CD4-positive, alpha-beta T cell (primary cell): ENCODE measurements around the gene RABGEF1. TPM values are rescaled to one million over a fixed set of nuclear protein-coding genes. Genes with fewer than 3 reads are reported as not detected.
A peak's percentile ranks its signal among the peaks of the same experiment; 100 is the strongest.
"Not testable (repeated sequence)": the region's sequence is repeated elsewhere in the genome, so short reads cannot be mapped to it uniquely, and the experiment has no call there.

Experiments used
- ATAC-seq: fragments of 200-7000 bp; cut with Tn5 transposase; one replicate; pipeline ENCODE4 v1.10.0; 2022; ENCODE audit warnings: mild to moderate bottlenecking; ENCODE audit not compliant: poor library complexity
- CTCF ChIA-PET: fragments of 350-600 bp; sonication (Branson Sonifier 250); formaldehyde crosslinking; loops from one replicate; lab custom pipeline; 2021; ENCODE audit warnings: antibody characterized with exemption, inconsistent platforms; lab: Charles Lee
- POLR2A ChIA-PET: fragments of 350-600 bp; sonication (Branson Sonifier 250); formaldehyde crosslinking; loops from one replicate; lab custom pipeline; 2021; ENCODE audit warnings: antibody characterized with exemption, inconsistent platforms; lab: Charles Lee
- DNase-seq, 14 experiments: peaks; one replicate each; pipeline ENCODE4 v3.0.0-alpha.2; 2013 to 2020; ENCODE audit warnings: mixed read lengths in 2 of 14
- H3K27ac ChIP-seq, 2 donors: one replicate each; pipeline versions ENCODE4 v1.5.1 to v1.7.0; 2013; ENCODE audit warnings: low read length in 2 of 2, low read depth in 1 of 2, mild to moderate bottlenecking in 1 of 2
- H3K27me3 ChIP-seq, 2 experiments: 1 replicate in 1 of 2; 2 replicates in 1 of 2; pipeline versions ENCODE4 v1.6.1 to v1.7.0; 2013; ENCODE audit warnings: low read length in 2 of 2, control low read depth in 1 of 2, mild to moderate bottlenecking in 1 of 2, moderate library complexity in 1 of 2; ENCODE audit not compliant: insufficient read depth in 2 of 2, control insufficient read depth in 1 of 2
- H3K36me3 ChIP-seq: one replicate; pipeline ENCODE4 v1.6.1; 2013; ENCODE audit warnings: low read length, control low read depth; ENCODE audit not compliant: insufficient read depth
- H3K4me1 ChIP-seq: one replicate; pipeline ENCODE4 v1.6.1; 2013; ENCODE audit warnings: low read length, control low read depth; ENCODE audit not compliant: insufficient read depth
- H3K4me3 ChIP-seq: one replicate; pipeline ENCODE4 v1.5.1; 2013; ENCODE audit warnings: mild to moderate bottlenecking, low read length, moderate library complexity
- H3K9me3 ChIP-seq, 2 experiments: 1 replicate in 1 of 2; 2 replicates in 1 of 2; pipeline versions ENCODE4 v1.6.1 to v1.7.0; 2013; ENCODE audit warnings: low read length in 2 of 2, mild to moderate bottlenecking in 2 of 2, control low read depth in 1 of 2, moderate library complexity in 1 of 2; ENCODE audit not compliant: control insufficient read depth in 1 of 2, insufficient read depth in 1 of 2
- H3K27ac Mint-ChIP-seq: one replicate; pipeline ENCODE4 v1.8.0; 2020; ENCODE audit warnings: mixed read lengths
- H3K27me3 Mint-ChIP-seq: one replicate; pipeline ENCODE4 v1.8.0; 2021; ENCODE audit warnings: mixed read lengths
- H3K36me3 Mint-ChIP-seq: one replicate; pipeline ENCODE4 v1.8.0; 2021; ENCODE audit warnings: low read depth, mixed read lengths
- H3K4me1 Mint-ChIP-seq: one replicate; pipeline ENCODE4 v1.8.0; 2021; ENCODE audit warnings: low read depth, mixed read lengths
- H3K4me3 Mint-ChIP-seq: one replicate; pipeline ENCODE4 v1.8.0; 2020; ENCODE audit warnings: mild to moderate bottlenecking, mixed read lengths
- H3K9me3 Mint-ChIP-seq: one replicate; pipeline ENCODE4 v1.8.0; 2020; ENCODE audit warnings: mixed read lengths
- intact Hi-C, 2 experiments: fragments of 100-400 bp; cut with DNase I in 1 of 2; cut with micrococcal nuclease in 1 of 2; formaldehyde crosslinking; loops; one replicate each; pipeline versions ENCODE4 v1.15.1 to v1.9.0; 2023 to 2025; cut with DNase I, micrococcal nuclease
- total RNA-seq, 174 experiments: library from RNA in 2 of 174; stranded (reverse) in 2 of 174; gene quantifications; one replicate each; pipeline ENCODE4 v1.2.3 and lab custom pipeline; 2021 to 2026
- TF ChIP-seq, protein P1 (sequence below): fragments of 200-600 bp; IDR thresholded peaks from one replicate; pipeline ENCODE4 v1.8.0; 2022; ENCODE audit warnings: antibody characterized with exemption, mild to moderate bottlenecking

RABGEF1 gene
- total RNA-seq, 2 experiments from 2014 or later = 18.9 to 20.1 TPM

DNA sequence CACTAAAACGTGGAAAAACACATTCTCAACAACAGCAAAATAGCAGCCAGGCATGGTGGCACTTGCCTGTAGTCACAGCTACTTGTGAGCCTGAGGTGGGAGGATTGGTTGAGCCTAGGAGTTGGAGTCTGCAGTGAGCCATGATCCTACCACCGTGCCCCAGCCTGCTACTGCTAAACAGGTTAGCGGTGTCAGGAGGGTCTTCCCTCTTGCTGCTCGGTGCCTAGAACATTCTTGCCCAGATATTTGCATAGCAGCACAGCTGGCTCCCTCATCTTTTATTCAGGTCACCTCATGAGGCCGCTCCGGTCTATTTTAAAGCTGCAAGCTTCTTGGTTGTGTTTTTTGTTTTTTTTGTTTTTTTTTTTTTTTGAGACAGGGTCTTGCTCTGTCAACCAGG lies 2.9 kb upstream of the RABGEF1 start:
- peak overlapping the region; percentile 31 for H3K4me3 Mint-ChIP-seq
- Histone ChIP-seq H3K27ac (no peak overlapping the region), H3K4me3 (no peak overlapping the region), H3K9me3 (peaks cover 0 to 6% of the 10 kb centered on the region in 2 experiments), H3K27me3 (no peaks in the 10 kb centered on the region), H3K36me3 (peaks cover 9% of the 10 kb centered on the region), H3K4me1 (peaks cover 31% of the 10 kb centered on the region)
- ChIA-PET POLR2A (no interaction called here), CTCF (no interaction called here)
- no peaks in the 10 kb centered on the region for H3K27me3 Mint-ChIP-seq
- ATAC-seq (no peak), DNase-seq (no peak)
- peaks cover 6% of the 10 kb centered on the region for H3K9me3 Mint-ChIP-seq
- intact Hi-C loops = loop anchor here in 1 of 2 experiments (2.0 to 5.0 kb wide), 2 partner anchors 83 to 145 kb away; no protein-coding TSS in a partner anchor
- peaks cover 29% of the 10 kb centered on the region for H3K36me3 Mint-ChIP-seq
- peak overlapping the region; percentile 44 for H3K27ac Mint-ChIP-seq
- TF ChIP-seq, protein P1, sequence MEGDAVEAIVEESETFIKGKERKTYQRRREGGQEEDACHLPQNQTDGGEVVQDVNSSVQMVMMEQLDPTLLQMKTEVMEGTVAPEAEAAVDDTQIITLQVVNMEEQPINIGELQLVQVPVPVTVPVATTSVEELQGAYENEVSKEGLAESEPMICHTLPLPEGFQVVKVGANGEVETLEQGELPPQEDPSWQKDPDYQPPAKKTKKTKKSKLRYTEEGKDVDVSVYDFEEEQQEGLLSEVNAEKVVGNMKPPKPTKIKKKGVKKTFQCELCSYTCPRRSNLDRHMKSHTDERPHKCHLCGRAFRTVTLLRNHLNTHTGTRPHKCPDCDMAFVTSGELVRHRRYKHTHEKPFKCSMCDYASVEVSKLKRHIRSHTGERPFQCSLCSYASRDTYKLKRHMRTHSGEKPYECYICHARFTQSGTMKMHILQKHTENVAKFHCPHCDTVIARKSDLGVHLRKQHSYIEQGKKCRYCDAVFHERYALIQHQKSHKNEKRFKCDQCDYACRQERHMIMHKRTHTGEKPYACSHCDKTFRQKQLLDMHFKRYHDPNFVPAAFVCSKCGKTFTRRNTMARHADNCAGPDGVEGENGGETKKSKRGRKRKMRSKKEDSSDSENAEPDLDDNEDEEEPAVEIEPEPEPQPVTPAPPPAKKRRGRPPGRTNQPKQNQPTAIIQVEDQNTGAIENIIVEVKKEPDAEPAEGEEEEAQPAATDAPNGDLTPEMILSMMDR = no peak
- H3K4me1 Mint-ChIP-seq = peaks cover 48% of the 10 kb centered on the region

DNA sequence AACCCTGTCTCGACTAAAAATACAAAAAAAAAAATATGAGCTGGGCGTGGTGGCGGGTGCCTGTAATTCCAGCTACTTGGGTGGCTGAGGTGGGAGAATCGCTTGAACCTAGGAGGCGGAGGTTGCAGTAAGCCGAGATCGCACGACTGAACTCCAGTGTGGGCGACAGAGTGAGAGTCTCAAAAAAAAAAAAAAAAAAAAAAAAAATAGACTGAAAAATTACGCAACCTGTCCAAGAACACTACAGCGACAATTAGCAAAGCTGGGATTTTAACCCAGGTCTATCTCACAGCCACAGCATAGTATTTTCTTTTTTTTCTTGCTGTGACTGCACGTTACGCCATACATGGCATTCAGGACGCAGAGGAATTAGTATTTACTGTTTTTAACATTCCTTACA lies 1.1 kb upstream of the RABGEF1 start:
- intact Hi-C loops = loop anchor here in 1 of 2 experiments (2.0 to 5.0 kb wide), 2 partner anchors 85 to 147 kb away; no protein-coding TSS in a partner anchor
- H3K4me1 Mint-ChIP-seq = peaks cover 48% of the 10 kb centered on the region
- H3K4me3 ChIP-seq = peak overlapping the region; percentile 90

DNA sequence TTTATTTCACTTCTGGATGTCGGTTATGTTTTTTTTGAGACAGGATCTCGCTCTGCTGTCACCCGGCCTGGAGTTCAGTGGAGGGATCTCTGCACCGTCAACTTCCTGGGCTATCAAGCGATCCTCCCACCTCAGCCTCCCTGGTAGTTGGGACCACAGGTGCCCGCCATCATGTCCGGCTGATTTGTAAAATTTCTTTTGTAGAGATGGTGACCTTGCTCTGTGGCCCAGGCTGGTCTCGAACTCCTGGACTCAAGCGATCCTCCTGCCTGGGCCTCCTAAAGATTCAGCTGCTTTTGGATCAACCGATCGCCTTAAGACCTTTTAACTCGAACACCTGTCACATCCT lies 606 bp upstream of the RABGEF1 start:
- no peak for ATAC-seq
- CTCF ChIA-PET = interaction anchor here (1.0 to 1.6 kb wide), 3 partner anchors 85 to 246 kb away, joined by 3 to 6 read pairs (median 3); no protein-coding TSS in a partner anchor
- H3K9me3 Mint-ChIP-seq = peaks cover 6% of the 10 kb centered on the region

More for the DNA sequence above, 1.1 kb upstream of the RABGEF1 start:
- Histone ChIP-seq H3K9me3 (peaks cover 0 to 6% of the 10 kb centered on the region in 2 experiments), H3K4me1 (peaks cover 36% of the 10 kb centered on the region), H3K27me3 (no peaks in the 10 kb centered on the region), H3K36me3 (peaks cover 9% of the 10 kb centered on the region), H3K27ac (peak overlapping the region in 1 of 2 donors; percentile 97)
- no peak for ATAC-seq
- TF ChIP-seq, protein P1 = no peak
- Mint-ChIP-seq H3K27ac (peak overlapping the region; percentile 98), H3K36me3 (peaks cover 29% of the 10 kb centered on the region), H3K27me3 (no peaks in the 10 kb centered on the region), H3K4me3 (peak overlapping the region; percentile 98), H3K9me3 (peaks cover 6% of the 10 kb centered on the region)
- DNase-seq = peak in 1 of 14 experiments; percentile 21
- POLR2A ChIA-PET = interaction anchor here (0.8 to 3.6 kb wide), 13 partner anchors 36 to 562 kb away, joined by 3 to 24 read pairs (median 4); partner anchors contain the start of genes SBDS and TMEM248
- CTCF ChIA-PET = interaction anchor here (1.5 to 1.6 kb wide), 2 partner anchors 85 to 246 kb away, joined by 3 to 6 read pairs; no protein-coding TSS in a partner anchor

DNA sequence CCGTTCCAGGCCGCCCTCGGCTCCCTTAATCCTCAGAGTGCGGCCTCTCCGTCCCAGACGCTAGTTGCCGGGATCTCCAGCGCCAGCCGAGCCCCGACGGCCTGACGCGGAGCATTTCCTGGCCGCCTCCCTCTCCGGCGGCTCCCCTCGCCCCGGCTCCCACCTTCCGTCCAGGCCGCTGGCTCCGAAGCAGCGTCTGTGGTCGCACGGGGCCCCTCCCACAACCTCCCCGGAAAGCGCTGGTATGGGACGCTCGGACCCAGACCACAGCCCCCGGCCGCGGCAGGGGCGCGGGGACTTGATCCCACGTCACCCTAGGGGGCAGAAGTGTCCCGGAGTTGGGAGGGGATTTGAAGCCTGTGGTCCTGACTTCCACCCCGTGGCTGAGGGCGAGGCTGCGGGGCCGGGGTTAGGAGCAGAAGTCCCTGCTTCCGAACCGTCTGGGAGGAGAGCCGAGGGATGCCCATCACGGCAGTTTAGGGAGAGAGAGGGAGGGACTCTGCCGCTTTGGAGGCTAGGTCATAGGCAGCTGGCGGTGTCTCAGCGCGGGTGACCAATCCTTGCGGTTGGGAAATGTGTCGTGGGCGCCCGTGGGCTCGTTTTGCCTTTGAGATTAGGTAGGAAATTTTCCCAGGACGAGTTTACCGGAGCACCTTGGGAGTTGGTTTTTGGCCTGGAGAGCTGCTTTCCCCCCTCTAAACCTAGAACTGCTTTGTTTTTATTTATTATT lies 612 bp downstream of the RABGEF1 start:
- H3K4me1 Mint-ChIP-seq = peaks cover 35% of the 10 kb centered on the region
- H3K9me3 ChIP-seq, H3K27me3 Mint-ChIP-seq, H3K36me3 ChIP-seq, H3K27me3 ChIP-seq, H3K9me3 Mint-ChIP-seq: not testable (repeated sequence)
- peaks cover 19% of the 10 kb centered on the region for H3K36me3 Mint-ChIP-seq
- peak; percentile 18 for ATAC-seq
- ChIA-PET CTCF (interaction anchor here (1.0 to 1.5 kb wide), 2 partner anchors 149 to 247 kb away, joined by 3 read pairs; no protein-coding TSS in a partner anchor), POLR2A (interaction anchor here (0.7 to 3.6 kb wide), 9 partner anchors 13 to 626 kb away, joined by 3 to 24 read pairs (median 8); partner anchors contain the start of genes CRCP, KCTD7, SBDS and TMEM248)
- Histone ChIP-seq H3K27ac (peak overlapping the region; percentile 71 to 97), H3K4me3 (peak overlapping the region; percentile 90), H3K4me1 (peaks cover 36% of the 10 kb centered on the region)
- H3K4me3 Mint-ChIP-seq = peak overlapping the region; percentile 98
- peak overlapping the region; percentile 98 for H3K27ac Mint-ChIP-seq
- peak in 11 of 14 experiments; percentile 2 to 71 (median 34) for DNase-seq
- intact Hi-C loops = loop anchor here (1.0 to 10.0 kb wide), 12 partner anchors 59 to 1704 kb away; partner anchors contain the start of genes TYW1 (in 2 of the 2), GUSB (in 1 of the 2), SBDS (in 1 of the 2) and TMEM248 (in 1 of the 2)

More for the DNA sequence above, 606 bp upstream of the RABGEF1 start:
- Mint-ChIP-seq H3K27ac (peak overlapping the region; percentile 98), H3K27me3 (no peaks in the 10 kb centered on the region), H3K36me3 (peaks cover 29% of the 10 kb centered on the region), H3K4me1 (peaks cover 48% of the 10 kb centered on the region), H3K4me3 (peak overlapping the region; percentile 98)
- peak overlapping the region; percentile 71 to 97 for H3K27ac ChIP-seq
- H3K9me3 ChIP-seq = peaks cover 0 to 6% of the 10 kb centered on the region in 2 experiments
- peaks cover 36% of the 10 kb centered on the region for H3K4me1 ChIP-seq
- intact Hi-C loops = loop anchor here (1.0 to 10.0 kb wide), 14 partner anchors 58 to 1703 kb away; partner anchors contain the start of genes TYW1 (in 2 of the 2), GUSB (in 1 of the 2), SBDS (in 1 of the 2) and TMEM248 (in 1 of the 2)
- peaks cover 9% of the 10 kb centered on the region for H3K36me3 ChIP-seq
- no peaks in the 10 kb centered on the region for H3K27me3 ChIP-seq
- TF ChIP-seq, protein P1 = no peak
- POLR2A ChIA-PET = interaction anchor here (0.8 to 3.6 kb wide), 17 partner anchors 36 to 1733 kb away, joined by 3 to 24 read pairs (median 3); partner anchors contain the start of genes CRCP, ERV3-1, SBDS and TMEM248
- DNase-seq = peak in 1 of 14 experiments; percentile 43
- peak overlapping the region; percentile 90 for H3K4me3 ChIP-seq
